Right kidney (tissue), 1 donor: ENCODE results near the gene UTP4.
A peak's percentile ranks its signal among the peaks of the same experiment; 100 is the strongest.

ENCODE experiments used
- DNase-seq: peaks from one replicate; pipeline ENCODE4 v3.0.0-alpha.2; 2016

The UTP4 gene

DNA sequence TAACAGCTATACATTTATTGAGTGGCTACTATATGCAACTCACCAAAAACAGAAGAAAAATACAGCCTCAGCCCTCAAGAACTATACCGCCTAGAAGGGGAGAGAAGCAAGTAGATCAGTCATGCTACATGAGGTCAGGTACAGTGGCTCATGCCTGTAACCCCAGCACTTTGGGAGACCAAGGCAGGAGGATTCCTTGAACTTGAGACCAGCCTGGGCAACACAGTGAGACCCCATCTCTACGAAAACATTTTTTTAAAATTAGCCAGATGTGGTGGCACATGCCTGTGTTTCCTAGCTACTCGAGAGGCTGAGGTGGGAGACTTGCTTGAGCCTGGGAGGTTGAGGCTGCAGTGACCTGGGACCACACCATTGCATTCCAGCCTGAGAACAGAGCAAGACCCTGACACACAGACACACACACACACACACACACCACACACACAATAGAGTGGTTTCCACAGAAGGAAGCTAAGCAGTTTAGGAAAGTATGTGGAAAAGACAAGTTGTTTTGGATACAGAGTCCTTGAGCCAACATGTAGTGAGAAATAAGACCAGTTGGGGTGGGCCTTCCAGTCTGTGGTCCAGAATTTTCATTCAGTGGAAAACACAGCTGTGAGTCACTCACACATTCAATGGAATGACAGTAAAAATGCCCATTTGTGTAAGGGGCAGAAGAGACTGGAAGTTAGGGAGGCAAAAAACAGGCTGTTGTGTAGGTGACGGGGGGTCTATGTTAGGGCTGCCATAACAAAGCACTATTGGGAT is 43.8 kb downstream of the UTP4 start:
- no peak for DNase-seq

- DNase-seq, result peak; percentile 36
Measured at GRCh38 chr16:69179328-69180010, 47.0 kb downstream of the UTP4 start.

- DNase-seq, result no peak
Measured at GRCh38 chr16:69180011-69180338, 47.5 kb downstream of the UTP4 start.

DNA sequence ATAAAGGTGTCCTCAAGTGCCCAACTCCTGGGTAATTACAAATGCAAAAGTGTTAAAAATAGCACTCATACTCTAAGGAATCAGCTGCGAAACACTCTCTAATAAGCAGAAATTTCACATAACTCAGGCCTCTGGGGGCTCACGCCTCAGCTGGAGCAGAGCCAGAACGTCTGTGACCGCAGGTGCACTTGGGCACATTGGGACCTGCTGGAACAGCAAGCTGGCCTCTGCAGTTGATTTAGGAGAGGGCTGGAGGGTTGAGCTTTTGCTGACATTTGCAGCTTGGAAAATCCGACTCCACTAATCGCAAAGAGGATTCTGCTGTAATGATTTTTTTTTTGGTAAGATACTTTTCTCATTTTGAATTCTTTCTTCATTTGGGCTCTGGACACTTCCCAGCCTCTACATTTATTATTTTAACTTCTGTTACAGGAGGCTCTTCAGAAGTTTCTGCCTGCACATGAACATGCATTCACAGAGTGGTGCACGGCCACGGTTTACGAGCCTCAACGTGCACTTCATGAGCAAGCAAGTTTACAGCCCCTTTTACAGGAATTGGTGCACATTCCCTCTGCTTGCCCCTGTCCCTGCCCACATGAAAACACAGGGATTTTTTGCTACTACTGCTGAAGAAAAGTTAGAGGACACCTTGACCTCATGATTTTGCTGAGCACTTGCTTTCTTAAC is 50.4 kb downstream of the UTP4 start:
- no peak for DNase-seq

- peak; percentile 97 for DNase-seq
Measured at GRCh38 chr16:69186642-69187445, 54.4 kb downstream of the UTP4 start, which contains the start of gene SNTB2. Gene SNTB2 (plus strand): TSS chr16:69187164. CDS start chr16:69187167, 3 bp downstream.

GRCh38 chr16:69187446-69188235 is 55.2 kb downstream of the UTP4 start:
- DNase-seq, result peak; percentile 85

DNA sequence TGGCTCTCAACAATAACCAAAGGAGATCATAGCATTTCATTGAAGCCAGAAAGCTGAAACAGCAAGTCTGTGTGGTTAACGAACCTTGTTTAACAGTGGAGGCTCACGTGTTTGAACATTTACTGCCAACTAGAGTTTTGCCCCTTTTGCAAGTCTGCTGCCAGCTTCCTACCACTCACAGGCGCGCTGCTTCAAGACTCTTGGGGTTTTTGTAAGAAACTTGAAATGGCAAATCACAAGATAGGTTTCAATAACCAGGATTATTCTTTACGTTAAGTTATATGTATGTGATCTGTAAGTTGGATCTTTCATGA is 55.7 kb downstream of the UTP4 start:
- no peak for DNase-seq

DNA sequence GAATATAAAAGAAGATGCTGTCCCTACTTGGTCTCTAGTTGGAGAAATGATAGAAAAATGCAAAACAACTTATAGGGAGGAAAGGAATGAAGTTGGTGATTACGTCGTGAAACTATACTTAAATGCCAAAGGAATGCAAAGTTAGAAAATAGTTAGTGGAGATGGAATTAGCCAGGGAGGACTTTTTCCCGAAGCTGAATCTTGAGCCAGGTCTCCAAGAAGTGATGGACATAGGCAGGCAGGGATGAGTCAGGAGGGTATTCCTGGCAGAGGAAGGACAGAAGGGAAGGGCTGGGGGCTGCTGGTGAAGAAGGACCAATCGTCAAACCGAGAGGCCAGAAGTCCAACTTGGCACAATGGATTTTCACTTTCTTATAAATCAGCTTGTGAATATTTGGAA is 56.3 kb downstream of the UTP4 start:
- no peak for DNase-seq

DNA sequence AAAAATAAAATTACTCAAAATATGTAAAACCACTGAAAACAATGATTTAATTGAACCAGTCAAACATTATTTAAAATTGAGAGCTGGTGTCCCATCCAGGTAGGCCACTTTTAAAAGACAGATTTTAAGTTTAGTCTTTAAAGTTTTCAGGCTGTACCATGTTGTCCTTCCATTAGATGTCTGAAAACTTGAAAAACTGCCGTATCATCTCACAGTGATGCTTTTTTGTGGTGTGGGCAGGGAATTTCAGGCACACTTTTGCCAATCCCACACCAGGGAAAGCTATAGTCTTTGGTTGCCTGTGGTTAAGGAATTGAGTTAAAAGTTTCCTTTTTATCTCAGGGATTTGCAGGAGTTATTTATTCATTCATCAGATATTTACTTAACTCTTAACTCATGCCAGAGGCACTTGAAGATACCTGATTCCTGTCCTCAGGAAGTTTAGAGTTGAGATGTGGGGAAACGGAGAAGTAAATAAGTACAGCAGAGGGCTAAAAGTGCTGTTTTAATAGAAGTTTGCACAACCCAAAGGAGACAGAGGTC is 57.7 kb downstream of the UTP4 start:
- no peak for DNase-seq

DNA sequence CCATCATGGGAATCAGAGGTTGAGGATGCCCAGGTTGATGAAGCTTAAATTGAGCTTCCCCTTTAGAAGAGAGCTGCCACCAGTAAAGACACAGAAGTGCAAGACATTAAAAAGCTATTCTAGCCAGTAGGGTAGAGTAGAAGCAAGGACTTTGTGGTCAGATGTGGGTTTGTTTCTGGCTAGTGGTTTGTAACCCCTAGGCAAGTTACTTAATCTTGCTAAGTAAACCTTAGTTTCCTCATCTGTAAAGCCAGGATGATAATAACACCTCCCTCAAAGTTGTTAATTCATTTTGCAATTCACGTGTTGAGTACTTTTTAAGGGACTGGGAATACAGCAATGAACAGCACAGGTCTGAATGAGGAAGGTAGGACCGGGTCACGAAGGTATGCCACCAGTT is 58.1 kb downstream of the UTP4 start:
- no peak for DNase-seq

DNA sequence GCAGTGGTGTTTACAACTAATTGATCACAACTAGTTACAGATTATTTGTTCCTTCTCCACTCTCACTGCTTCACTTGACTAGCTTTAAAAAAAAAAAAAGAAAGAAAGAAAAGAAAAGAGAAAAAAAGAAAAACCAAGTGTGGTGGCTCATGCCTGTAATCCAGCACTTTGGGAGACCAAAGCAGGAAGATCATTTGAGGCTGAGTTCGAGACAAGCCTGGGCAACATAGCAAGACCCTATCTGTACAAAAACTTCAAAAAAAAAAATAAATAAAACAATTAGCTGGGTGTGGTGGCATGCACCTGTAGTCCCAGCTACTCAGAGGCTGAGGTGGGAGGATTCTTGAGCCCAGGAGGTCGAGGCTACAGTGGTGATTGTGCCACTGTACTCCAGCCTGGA is 58.7 kb downstream of the UTP4 start:
- DNase-seq, result no peak

DNA sequence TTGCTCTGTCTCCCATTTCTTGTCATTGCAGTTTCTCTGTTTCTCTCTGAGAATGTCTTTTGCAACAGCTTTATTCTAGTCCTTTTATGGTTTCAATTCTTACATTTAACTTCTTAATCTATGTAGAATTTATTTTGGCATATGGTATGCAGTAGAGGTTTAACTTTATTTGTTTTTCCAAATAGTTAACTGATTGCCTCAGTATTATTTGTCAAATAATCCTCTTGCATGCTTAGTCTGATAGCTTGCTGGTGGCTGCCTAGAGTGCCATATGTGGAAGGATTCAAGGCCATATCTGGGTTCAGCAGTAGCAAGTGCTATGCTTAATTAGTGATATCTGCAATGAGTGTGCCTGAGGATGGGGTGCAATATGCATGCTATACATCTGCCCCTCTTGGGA is 61.4 kb downstream of the UTP4 start:
- no peak for DNase-seq

DNA sequence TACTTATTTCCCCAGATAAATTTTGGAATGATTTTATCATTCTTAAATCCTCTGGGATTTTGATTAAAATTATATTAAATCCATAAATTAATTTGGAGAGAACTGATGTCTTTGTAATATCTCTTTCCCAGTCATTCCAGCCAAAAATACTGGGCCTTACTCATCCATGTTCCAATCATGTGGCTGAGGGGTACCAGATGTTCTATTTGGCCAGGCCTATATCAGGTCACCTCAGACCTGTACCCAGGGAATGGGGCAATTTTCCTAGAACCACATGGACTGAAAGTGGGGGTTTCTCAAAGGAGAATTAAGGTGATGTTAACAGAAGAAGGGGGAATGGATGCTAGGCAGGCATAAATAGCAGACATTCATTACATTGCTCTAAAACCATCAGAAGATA is 62.0 kb downstream of the UTP4 start:
- DNase-seq, result no peak

DNA sequence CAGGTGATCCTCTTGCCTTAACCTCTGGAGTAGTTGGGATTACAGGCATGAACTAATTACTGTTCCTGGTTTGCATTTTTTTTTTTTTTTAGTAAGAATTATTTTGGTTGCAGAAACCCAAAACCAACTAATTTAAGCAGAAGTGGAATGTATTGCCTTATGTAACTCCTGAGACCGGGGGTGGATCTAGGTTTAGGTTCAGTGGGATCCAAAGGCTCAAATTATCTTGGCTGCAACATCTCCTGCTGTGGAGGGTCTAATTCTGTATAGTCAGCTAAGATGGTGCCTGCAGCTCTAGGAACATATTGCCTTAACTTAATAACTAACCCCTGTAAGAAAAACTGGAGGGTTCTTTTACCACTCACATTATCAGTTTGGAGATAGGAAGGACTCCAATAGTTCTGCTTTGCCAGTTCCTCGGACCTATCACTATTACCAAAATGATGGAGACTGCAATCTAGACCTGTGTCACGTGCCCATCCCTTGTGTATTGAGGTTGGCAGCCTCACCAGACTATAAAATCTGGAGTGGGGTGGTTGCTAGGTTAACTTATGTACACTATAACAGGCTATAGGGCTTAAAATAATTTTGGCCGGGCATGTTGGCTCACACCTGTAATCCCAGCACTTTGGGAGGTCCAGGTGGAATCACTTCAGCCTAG is 63.0 kb downstream of the UTP4 start:
- DNase-seq, result no peak

DNA sequence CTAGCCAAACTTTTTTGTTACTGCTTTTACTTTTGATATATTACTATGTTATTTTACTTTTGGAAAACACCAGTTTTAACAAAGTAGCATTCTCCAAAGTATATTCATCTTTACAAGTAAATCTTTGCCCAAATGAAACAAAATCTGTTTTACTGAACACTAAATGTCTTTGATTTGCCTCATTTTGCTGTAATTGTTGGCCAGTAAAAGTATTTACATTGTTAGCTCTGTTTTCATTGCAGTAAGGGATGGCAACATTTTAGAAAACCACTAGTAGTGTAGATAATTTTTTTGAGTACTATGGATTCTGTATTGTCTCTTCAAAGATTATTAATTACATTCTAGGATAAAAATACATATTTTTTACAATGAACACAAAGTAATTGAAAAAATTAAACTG is 65.1 kb downstream of the UTP4 start:
- DNase-seq, result no peak

DNA sequence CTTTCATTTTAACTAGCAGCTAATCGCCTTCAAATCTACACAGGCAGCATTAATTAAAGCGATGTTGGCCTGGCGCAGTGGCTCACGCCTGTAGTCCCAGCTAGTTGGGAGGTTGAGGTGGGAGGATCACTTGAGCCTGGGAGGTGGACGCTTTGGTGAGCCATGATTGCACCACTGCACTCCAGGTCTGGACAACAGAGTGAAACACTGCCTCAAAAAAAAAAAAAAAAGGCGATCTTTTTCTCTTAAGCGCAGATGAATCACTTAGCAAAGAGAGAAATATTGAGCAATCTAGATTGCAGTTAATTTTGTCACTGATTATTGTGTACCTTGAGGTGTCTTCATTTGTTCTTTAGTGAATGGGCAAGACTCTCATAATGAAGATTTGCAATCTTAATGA is 66.9 kb downstream of the UTP4 start:
- no peak for DNase-seq

- no peak for DNase-seq
Measured at GRCh38 chr16:69201291-69201690, 68.8 kb downstream of the UTP4 start.

DNA sequence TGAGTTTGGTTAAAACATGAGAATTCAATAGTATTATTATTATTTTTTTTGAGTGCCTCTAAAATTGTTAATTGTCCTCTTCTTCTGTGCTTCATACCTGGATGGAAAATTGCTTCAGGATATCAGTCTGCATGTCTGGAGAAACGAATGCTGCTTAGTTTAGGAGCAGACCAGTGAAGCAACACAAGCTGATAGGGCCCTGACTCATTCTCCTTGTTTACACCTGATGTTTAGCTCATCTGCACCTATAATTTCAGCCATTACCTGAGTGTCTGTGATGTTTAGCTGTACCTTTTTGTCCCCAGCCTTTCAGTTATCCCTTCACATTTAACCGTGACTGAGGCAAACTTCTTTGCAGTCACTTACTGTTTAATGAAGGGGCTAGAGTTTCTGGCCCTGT is 69.3 kb downstream of the UTP4 start:
- no peak for DNase-seq

- DNase-seq, result no peak
Measured at GRCh38 chr16:69204172-69204571, 71.7 kb downstream of the UTP4 start.

DNA sequence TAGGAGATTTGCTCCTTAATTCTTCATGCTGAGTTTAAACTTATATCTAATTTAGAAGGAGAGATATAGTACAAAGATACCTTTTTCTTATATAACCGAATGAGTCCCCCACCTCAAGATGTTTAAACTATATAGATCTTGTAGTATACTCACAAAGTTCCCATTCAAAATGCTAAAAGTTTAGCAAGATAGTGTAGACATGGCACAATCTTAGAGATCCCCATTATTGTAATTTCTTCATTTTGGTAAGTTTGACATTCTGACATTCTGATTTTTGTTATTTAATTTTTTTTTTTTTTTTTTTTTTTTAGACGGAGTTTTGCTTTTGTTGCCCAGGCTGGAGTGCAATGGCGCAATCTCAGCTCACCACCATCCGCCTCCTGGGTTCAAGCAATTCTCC is 77.3 kb downstream of the UTP4 start:
- no peak for DNase-seq

GRCh38 chr16:69217433-69217832 is 85.0 kb downstream of the UTP4 start:
- DNase-seq, result no peak
